Heart left ventricle (tissue), 16 donors: Measurements from ENCODE around the gene TMTC3. TPM values are rescaled to one million over a fixed set of nuclear protein-coding genes. Genes with fewer than 3 reads are reported as not detected.

ENCODE experiments used
- ATAC-seq, 4 donors: fragments of 200-7000 bp; cut with Tn5 transposase; one replicate each; pipeline ENCODE4 v1.9.1; 2020 to 2022; ENCODE audit warnings: moderate library complexity in 4 of 4, mild to moderate bottlenecking in 3 of 4, moderate number of reproducible peaks in 1 of 4
- DNase-seq, 5 donors: peaks; one replicate each; pipeline ENCODE4 v3.0.0-alpha.2; 2020
- H3K27ac ChIP-seq, 12 donors: fragments of 200-600 bp; sonication (generic) in 4 of 12; one replicate each; pipeline versions ENCODE4 v1.5.0 to v1.8.0; 2016 to 2022; ENCODE audit warnings: mild to moderate bottlenecking in 2 of 12
- H3K27me3 ChIP-seq, 9 donors: fragments of 200-600 bp; sonication (generic) in 2 of 9; one replicate each; pipeline versions ENCODE4 v1.5.1 to v1.8.0; 2016 to 2022; ENCODE audit warnings: mild to moderate bottlenecking in 3 of 9
- H3K36me3 ChIP-seq, 9 donors: fragments of 200-600 bp; sonication (generic) in 2 of 9; one replicate each; pipeline versions ENCODE4 v1.5.0 to v1.8.0; 2018 to 2022; ENCODE audit warnings: mild to moderate bottlenecking in 2 of 9
- H3K4me1 ChIP-seq, 12 donors: fragments of 200-600 bp; sonication (generic) in 4 of 12; one replicate each; pipeline versions ENCODE4 v1.5.0 to v1.8.0; 2016 to 2022; ENCODE audit warnings: mild to moderate bottlenecking in 3 of 12
- H3K4me3 ChIP-seq, 12 donors: fragments of 200-600 bp; sonication (generic) in 4 of 12; one replicate each; pipeline versions ENCODE4 v1.5.0 to v1.8.0; 2017 to 2022; ENCODE audit warnings: mild to moderate bottlenecking in 9 of 12, moderate library complexity in 4 of 12
- H3K9me3 ChIP-seq, 12 donors: fragments of 200-600 bp; sonication (generic) in 4 of 12; one replicate each; pipeline versions ENCODE4 v1.5.0 to v1.8.0; 2016 to 2022; ENCODE audit warnings: mild to moderate bottlenecking in 1 of 12
- POLR2A ChIP-seq, 2 donors: fragments of 450-650 bp; IDR thresholded peaks; one replicate each; pipeline ENCODE4 v1.6.1; 2017; ENCODE audit warnings: antibody characterized with exemption in 2 of 2, mild to moderate bottlenecking in 2 of 2, moderate library complexity in 2 of 2
- WGBS, 4 donors: extraction: QIAGEN DNeasy Blood & Tissue Kit in 2 of 4; methylation state at CpG; one replicate each; pipeline versions ENCODE4 v1.1.5 to v1.1.7; 2013 to 2018; 5-methylcytosine and 5-hydroxymethylcytosine counted together
- intact Hi-C, 10 donors: fragments of 100-400 bp; cut with DNase I; formaldehyde crosslinking; loops; one replicate each; pipeline versions ENCODE4 v1.11.1 to v1.14.2; 2022
- polyA plus RNA-seq, 2 donors: library from polyadenylated mRNA; stranded (reverse); fragments of 200-250 nt; gene quantifications; one replicate each; pipeline ENCODE4 v1.2.3, GENCODE V29; 2013
- total RNA-seq, 9 donors: library from RNA; depleted of rRNA in 2 of 9; stranded (reverse); fragments of >200 nt in 2 of 9; fragmentation: NEBNext Ultra II Directional in 3 of 9; extraction: Animal tissue kit (Norgen Biotek cat#: 25700) in 3 of 9; gene quantifications; one replicate each; pipeline versions ENCODE4 v1.1.0 to v1.2.4, GENCODE V29; 2016 to 2023
- TF ChIP-seq, protein P1 (sequence below), 12 donors: fragments of 200-600 bp; sonication (generic) in 4 of 12; IDR thresholded peaks; one replicate each; pipeline versions ENCODE4 v1.5.0 to v1.8.0; 2018 to 2022; ENCODE audit warnings: antibody characterized with exemption in 12 of 12, mild to moderate bottlenecking in 5 of 12
- donor health status: ischemic (EF 13 %, LVEDD 7.1; RV severe dilation, severe dysfunction).
- donor health status: healthy with polysubstance abuse.
- donor health status: DM: no; HTN: yes; CAD: no.
- donor health status: DM: no; HTN: no; CAD: no.
- donor health status: ischemic (EF 25% LVEDD 6.9; RV normal size, moderate dysfunction).
- donor health status: ischemic (EF 25% LVEDD 5.7; RV mildly dilated, moderate dysfunction).
- donor health status: healthy.
- donor health status: DM: yes; HTN: yes; CAD: no.
- donor health status: ischemic (EF 35%, LVEDD 5.7; RV mildly dilated, moderate dysfunction).
- donor health status: nonischemic (EF 11% LVEDD 7.7; RV severe dilation, severe dysfunction).
- donor health status: DM: yes; HTN: yes; CAD: no.
- donor health status: PGD.
- donor health status: ischemic (EF 29% LVEDD 5.4; RV normal size, mild dysfunction).
- donor health status: nonischemic (EF 23%, LVEDD 6.1; RV moderate dilation, normal function).

The TMTC3 gene
- total and polyA plus RNA-seq, 11 donors, result 1.2 to 13.8 (median 8.3) TPM

DNA sequence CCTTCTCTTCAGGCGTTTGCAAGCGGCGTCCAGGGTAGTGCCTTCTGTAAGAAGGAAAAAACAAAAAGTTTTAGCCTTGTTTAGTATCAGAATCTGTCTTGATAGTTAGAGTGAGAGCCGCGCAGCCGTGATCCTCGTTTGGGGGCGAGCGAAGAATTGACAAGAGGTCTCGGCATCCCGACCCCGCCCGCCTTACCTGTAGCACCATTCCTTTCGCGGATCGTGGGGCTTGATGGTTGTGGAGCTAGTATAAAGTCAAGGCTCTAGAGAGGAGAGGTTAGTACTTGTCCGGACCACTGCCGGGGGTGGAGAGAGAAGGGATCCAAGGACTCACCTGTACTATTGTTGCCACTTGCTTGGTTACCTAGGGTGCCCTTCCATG lies 494 bp downstream of the TMTC3 start:
- TF ChIP-seq, protein P1, sequence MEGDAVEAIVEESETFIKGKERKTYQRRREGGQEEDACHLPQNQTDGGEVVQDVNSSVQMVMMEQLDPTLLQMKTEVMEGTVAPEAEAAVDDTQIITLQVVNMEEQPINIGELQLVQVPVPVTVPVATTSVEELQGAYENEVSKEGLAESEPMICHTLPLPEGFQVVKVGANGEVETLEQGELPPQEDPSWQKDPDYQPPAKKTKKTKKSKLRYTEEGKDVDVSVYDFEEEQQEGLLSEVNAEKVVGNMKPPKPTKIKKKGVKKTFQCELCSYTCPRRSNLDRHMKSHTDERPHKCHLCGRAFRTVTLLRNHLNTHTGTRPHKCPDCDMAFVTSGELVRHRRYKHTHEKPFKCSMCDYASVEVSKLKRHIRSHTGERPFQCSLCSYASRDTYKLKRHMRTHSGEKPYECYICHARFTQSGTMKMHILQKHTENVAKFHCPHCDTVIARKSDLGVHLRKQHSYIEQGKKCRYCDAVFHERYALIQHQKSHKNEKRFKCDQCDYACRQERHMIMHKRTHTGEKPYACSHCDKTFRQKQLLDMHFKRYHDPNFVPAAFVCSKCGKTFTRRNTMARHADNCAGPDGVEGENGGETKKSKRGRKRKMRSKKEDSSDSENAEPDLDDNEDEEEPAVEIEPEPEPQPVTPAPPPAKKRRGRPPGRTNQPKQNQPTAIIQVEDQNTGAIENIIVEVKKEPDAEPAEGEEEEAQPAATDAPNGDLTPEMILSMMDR (IDR thresholded peaks at IDR 0.05), result no peak
- no peak for TF ChIP-seq POLR2A (IDR thresholded peaks at IDR 0.05)
- intact Hi-C loops, result loop anchor here in 3 of 10 donors (10.0 kb wide), 2 partner anchors 432 to 852 kb away; no protein-coding TSS in a partner anchor
- Histone ChIP-seq H3K27ac (peak overlapping the region in 11 of 12 donors; percentile 32 to 86 (median 75)), H3K4me1 (peaks cover 0 to 34% (median 13%) of the 10 kb centered on the region in 12 donors), H3K9me3 (no peaks in the 10 kb centered on the region), H3K4me3 (peak overlapping the region; percentile 67 to 92 (median 76)), H3K27me3 (no peaks in the 10 kb centered on the region), H3K36me3 (peaks cover 0 to 26% (median 2%) of the 10 kb centered on the region in 9 donors)
- WGBS, 4 donors, result 0 to 1% (median 0%) methylated on average over 18 of the region's 18 CpGs
- ATAC-seq (no peak), DNase-seq (peak; percentile 15 to 47 (median 31))

- no peak overlapping the region for H3K27ac ChIP-seq
- no peaks in the 10 kb centered on the region for H3K9me3 ChIP-seq
- no peaks in the 10 kb centered on the region for H3K27me3 ChIP-seq
- peaks cover 0 to 17% (median 0%) of the 10 kb centered on the region in 9 donors for H3K36me3 ChIP-seq
- peaks cover 0 to 34% (median 13%) of the 10 kb centered on the region in 12 donors for H3K4me1 ChIP-seq
- DNase-seq (no peak), ATAC-seq (no peak)
- H3K4me3 ChIP-seq, result no peak overlapping the region
- intact Hi-C loops, result loop anchor here in 3 of 10 donors (10.0 kb wide), 2 partner anchors 431 to 851 kb away; no protein-coding TSS in a partner anchor
- WGBS, 4 donors, result 92 to 98% (median 95%) methylated on average over 5 of the region's 5 CpGs
- TF ChIP-seq, protein P1 (IDR thresholded peaks at IDR 0.05), result no peak
- no peak for TF ChIP-seq POLR2A (IDR thresholded peaks at IDR 0.05)
Measured at GRCh38 chr12:88144037-88144436, 1.9 kb downstream of the TMTC3 start.

DNA sequence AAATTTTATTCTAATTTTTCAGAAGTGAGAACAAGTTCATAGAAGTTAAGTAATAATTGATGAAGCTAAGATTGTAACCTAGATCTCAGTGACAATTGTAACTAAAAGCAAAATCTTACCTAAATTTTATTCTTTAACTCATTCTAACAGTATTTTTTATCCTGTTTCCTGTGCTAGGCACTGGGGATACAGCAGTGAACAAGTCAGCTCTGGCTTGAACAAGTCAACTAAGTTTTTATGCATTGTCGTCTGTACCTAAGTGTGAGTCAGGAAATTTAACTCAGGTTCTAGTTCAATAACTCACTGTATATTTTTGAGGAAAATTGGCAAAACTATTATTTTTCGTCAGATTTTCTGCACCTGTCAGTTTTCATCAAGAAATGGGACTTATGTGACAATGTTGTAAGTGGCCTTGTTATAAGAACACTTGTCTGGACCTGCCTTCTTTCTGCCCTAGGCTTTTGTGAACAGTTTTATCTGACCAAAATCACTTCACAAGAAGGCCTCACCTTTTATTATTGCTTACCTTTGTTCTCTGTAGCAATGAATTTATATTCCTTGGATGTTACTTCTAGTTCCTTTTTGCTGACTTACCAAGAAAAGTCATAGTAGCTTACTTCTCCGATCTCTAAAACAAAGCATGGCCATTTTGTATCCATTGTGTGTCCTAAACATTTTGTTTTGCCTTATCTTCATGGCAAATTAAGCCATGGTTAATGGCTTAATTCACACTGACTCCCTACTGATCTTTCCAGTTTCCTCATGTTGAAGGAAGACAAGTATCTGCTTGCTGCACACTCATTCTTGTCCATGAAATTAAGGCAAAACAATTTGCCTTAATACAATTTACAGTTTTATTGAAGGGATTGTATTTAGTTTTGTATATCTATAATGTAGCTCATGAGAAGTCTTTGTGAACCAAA lies 2.7 kb downstream of the TMTC3 start:
- no peak for TF ChIP-seq POLR2A (IDR thresholded peaks at IDR 0.05)
- TF ChIP-seq, protein P1 (IDR thresholded peaks at IDR 0.05), result no peak
- Histone ChIP-seq H3K27me3 (no peaks in the 10 kb centered on the region), H3K36me3 (peaks cover 0 to 20% (median 0%) of the 10 kb centered on the region in 9 donors), H3K9me3 (no peaks in the 10 kb centered on the region), H3K4me1 (peaks cover 0 to 34% (median 13%) of the 10 kb centered on the region in 12 donors), H3K27ac (no peak overlapping the region), H3K4me3 (no peak overlapping the region)
- DNase-seq (no peak), ATAC-seq (no peak)
- WGBS, 4 donors, result 91 to 96% (median 93%) methylated on average over 3 of the region's 3 CpGs
- intact Hi-C loops, result loop anchor here in 3 of 10 donors (10.0 kb wide), 2 partner anchors 430 to 850 kb away; no protein-coding TSS in a partner anchor
